ENCODE results near the gene FAM163B. TPM values are rescaled to one million over a fixed set of nuclear protein-coding genes. Genes with fewer than 3 reads are reported as not detected.

The FAM163B gene
- polyA plus RNA-seq, 1 of the 3 experiments (the other 2 are of a cell fraction) = 0.05 TPM

DNA sequence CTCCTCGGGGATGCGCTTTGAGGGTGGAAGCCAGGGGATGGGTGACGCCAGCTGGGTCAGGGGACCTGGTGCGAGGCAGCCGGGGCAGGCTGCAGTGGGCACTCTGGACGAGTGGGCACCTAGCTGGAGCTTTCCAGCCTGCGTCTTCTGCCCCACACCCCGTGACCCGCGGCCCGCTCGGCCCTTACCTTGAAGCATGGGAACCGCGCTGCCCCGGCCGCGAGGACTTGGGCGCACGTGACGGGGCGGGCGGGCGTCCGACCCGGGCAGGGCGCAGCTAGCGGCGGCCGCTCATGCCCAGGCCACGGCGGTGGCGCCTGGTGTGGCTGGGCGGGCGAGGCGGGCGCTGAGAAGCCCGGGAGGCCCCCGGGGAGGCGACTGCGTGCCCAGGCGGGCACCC, 300 bp downstream of the FAM163B start:
- Histone ChIP-seq H3K4me1 (ENCODE audit: control insufficient read depth in 1 of 2, insufficient read depth in 2 of 2, low read depth in 1 of 2, low read length in 1 of 2) (peaks cover 0 to 69% of the 10 kb centered on the region in 2 experiments; a peak in 1 of 4 replicates), H3K79me2 (ENCODE audit: insufficient read depth) (no peaks in the 10 kb centered on the region), H3K27me3 (ENCODE audit: insufficient read depth) (peaks cover 18% of the 10 kb centered on the region), H3K4me3 (ENCODE audit: low read depth in 2 of 2, low read length in 1 of 2) (peak overlapping the region in 1 of 2 experiments; percentile 46; a peak in 2 of 4 replicates), H3K4me2 (no peak overlapping the region), H3K9me3 (no peaks in the 10 kb centered on the region), H2AFZ (ENCODE audit: low read depth) (no peak overlapping the region), H3K27ac (ENCODE audit: low read depth in 2 of 2, low read length in 1 of 2) (peak overlapping the region in 1 of 2 experiments; percentile 86; a peak in 2 of 4 replicates), H4K20me1 (ENCODE audit: insufficient read depth) (no peaks in the 10 kb centered on the region), H3F3A (replicated peaks; ENCODE audit: insufficient read depth) (no peaks in the 10 kb centered on the region), H3K9me2 (no peaks in the 10 kb centered on the region), H3K9ac (no peak overlapping the region), H3K36me3 (replicated peaks in 1 of 2; ENCODE audit: control insufficient read depth in 1 of 2, insufficient read depth in 2 of 2, low read length in 1 of 2) (no peaks in the 10 kb centered on the region)
- ChIA-PET CTCF (interaction anchor here (0.6 to 10.4 kb wide), 8 partner anchors 19 to 75 kb away, joined by 3 to 102 read pairs (median 4); no protein-coding TSS in a partner anchor), POLR2A (interaction anchor here (0.5 to 18.3 kb wide), 10 partner anchors 8 to 129 kb away, joined by 3 to 261 read pairs (median 5); partner anchors contain the start of genes ADAMTSL2, DBH and SARDH)
- WGBS (ENCODE audit: low lambda C conversion rate) = no CpG with 5 or more reads among the region's 41 CpGs
- TF ChIP-seq FOSL2 (IDR thresholded peaks at IDR 0.05; ENCODE audit: borderline replicate concordance, low read depth) (no peak), MXI1 (IDR thresholded peaks at IDR 0.05; ENCODE audit: low read depth, low read length) (peak; percentile 20; the same call in 1 of the 2 replicates), TAF1 (IDR thresholded peaks at IDR 0.05; ENCODE audit: borderline replicate concordance, low read depth, low read length) (no peak)
- DNase-seq = no peak

DNA sequence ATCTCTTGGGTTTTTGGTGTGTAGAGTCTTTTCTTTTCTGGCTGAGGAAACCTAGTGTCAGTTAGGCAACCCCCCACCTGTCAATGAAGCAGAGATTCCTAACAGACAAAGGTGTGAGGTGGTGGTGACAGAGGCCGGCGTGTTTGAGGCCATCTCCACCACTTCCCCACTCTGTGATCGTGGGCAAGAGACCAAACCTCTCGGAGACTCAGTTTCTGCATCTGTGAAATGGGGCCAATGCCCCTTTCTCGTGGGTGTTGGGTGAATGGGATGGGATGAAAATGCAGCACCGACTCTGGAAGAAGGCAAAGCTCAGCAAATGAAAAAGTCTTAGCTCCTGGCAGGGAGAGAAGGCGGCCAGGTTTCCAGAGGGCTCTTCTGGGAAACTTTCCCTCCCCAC, 807 bp downstream of the FAM163B start:
- CTCF ChIA-PET = interaction anchor here (0.9 to 10.4 kb wide), 6 partner anchors 21 to 117 kb away, joined by 3 to 102 read pairs (median 3); no protein-coding TSS in a partner anchor
- DNase-seq = no peak

More for the DNA sequence above, 807 bp downstream of the FAM163B start:
- no peak overlapping the region for H3K4me2 ChIP-seq
- H3F3A ChIP-seq (replicated peaks; ENCODE audit: insufficient read depth) = no peaks in the 10 kb centered on the region
- no peak overlapping the region for H3K9ac ChIP-seq
- WGBS (ENCODE audit: low lambda C conversion rate) = 50% methylated on average over 7 of the region's 7 CpGs
- H3K79me2 ChIP-seq (ENCODE audit: insufficient read depth) = no peaks in the 10 kb centered on the region
- no peak for TF ChIP-seq EZH2phosphoT487 (IDR thresholded peaks at IDR 0.05; ENCODE audit: borderline replicate concordance, low read depth)
- no peak for TF ChIP-seq NFIC (IDR thresholded peaks at IDR 0.05; ENCODE audit: borderline replicate concordance)
- TF ChIP-seq, protein P1, sequence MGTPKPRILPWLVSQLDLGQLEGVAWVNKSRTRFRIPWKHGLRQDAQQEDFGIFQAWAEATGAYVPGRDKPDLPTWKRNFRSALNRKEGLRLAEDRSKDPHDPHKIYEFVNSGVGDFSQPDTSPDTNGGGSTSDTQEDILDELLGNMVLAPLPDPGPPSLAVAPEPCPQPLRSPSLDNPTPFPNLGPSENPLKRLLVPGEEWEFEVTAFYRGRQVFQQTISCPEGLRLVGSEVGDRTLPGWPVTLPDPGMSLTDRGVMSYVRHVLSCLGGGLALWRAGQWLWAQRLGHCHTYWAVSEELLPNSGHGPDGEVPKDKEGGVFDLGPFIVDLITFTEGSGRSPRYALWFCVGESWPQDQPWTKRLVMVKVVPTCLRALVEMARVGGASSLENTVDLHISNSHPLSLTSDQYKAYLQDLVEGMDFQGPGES (IDR thresholded peaks at IDR 0.05; ENCODE audit: low read depth, low read length) = no peak
- TF ChIP-seq, protein P2, sequence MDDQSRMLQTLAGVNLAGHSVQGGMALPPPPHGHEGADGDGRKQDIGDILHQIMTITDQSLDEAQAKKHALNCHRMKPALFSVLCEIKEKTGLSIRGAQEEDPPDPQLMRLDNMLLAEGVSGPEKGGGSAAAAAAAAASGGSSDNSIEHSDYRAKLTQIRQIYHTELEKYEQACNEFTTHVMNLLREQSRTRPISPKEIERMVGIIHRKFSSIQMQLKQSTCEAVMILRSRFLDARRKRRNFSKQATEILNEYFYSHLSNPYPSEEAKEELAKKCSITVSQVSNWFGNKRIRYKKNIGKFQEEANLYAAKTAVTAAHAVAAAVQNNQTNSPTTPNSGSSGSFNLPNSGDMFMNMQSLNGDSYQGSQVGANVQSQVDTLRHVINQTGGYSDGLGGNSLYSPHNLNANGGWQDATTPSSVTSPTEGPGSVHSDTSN (IDR thresholded peaks at IDR 0.05) = no peak
- no peak for TF ChIP-seq POLR2AphosphoS5 (IDR thresholded peaks at IDR 0.05; ENCODE audit: low read depth, low read length)
- TF ChIP-seq FOXJ3 (CRISPR knock-in tag; IDR thresholded peaks at IDR 0.05) = no peak
- POLR2A ChIA-PET = interaction anchor here (0.7 to 18.3 kb wide), 7 partner anchors 8 to 94 kb away, joined by 3 to 261 read pairs (median 6); partner anchors contain the start of genes ADAMTSL2 and DBH
- no peaks in the 10 kb centered on the region for H3K36me3 ChIP-seq (replicated peaks in 1 of 2; ENCODE audit: control insufficient read depth in 1 of 2, insufficient read depth in 2 of 2, low read length in 1 of 2)
- no peaks in the 10 kb centered on the region for H4K20me1 ChIP-seq (ENCODE audit: insufficient read depth)
- H3K4me3 ChIP-seq (ENCODE audit: low read depth in 2 of 2, low read length in 1 of 2) = peak overlapping the region in 1 of 2 experiments; percentile 46; a peak in 1 of 4 replicates
- H3K9me2 ChIP-seq = no peaks in the 10 kb centered on the region
- H3K9me3 ChIP-seq = no peaks in the 10 kb centered on the region
- peak overlapping the region in 1 of 2 experiments; percentile 86; a peak in 2 of 4 replicates for H3K27ac ChIP-seq (ENCODE audit: low read depth in 2 of 2, low read length in 1 of 2)
- peaks cover 18% of the 10 kb centered on the region for H3K27me3 ChIP-seq (ENCODE audit: insufficient read depth)
- peaks cover 0 to 70% of the 10 kb centered on the region in 2 experiments; a peak in 1 of 4 replicates for H3K4me1 ChIP-seq (ENCODE audit: control insufficient read depth in 1 of 2, insufficient read depth in 2 of 2, low read depth in 1 of 2, low read length in 1 of 2)
- H2AFZ ChIP-seq (ENCODE audit: low read depth) = no peak overlapping the region

Measured in SK-N-SH (cell line).